Cerebellar nuclear complex (tissue), 1 donor: Measurements from ENCODE around the gene BPIFA1.

Source experiments
- DNase-seq, 2 experiments: peaks; one replicate each; lab custom pipeline; 2025; lab: John Stamatoyannopoulos, UW

Gene BPIFA1

DNA sequence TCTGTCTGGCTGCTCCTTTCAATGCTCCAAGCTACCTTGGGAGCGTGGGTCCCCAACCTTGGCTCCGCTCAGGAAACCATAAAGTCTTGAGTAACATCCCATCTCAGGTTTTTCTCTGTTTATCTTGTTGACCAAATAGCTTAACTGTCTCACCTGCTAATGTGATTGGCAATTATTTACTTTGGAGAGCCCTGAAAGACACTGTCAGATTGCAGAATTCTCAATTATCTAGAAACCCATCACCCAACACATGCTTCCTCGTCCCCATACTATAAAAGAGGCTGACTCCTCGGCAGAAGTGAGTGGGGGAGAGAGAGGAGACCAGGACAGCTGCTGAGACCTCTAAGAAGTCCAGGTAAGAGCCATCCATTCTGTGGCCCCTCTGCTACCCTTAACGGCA is at the start of gene BPIFA1:
TSS of gene BPIFA1 (plus strand) at position 301 of the 400 bp plus-strand sequence. CDS start 1,716 bp downstream, outside the sequence.
- DNase-seq = no peak

- DNase-seq = no peak
These were observed 48.3 kb upstream of the BPIFA1 start for GRCh38 chr20:33187491-33187890.

DNA sequence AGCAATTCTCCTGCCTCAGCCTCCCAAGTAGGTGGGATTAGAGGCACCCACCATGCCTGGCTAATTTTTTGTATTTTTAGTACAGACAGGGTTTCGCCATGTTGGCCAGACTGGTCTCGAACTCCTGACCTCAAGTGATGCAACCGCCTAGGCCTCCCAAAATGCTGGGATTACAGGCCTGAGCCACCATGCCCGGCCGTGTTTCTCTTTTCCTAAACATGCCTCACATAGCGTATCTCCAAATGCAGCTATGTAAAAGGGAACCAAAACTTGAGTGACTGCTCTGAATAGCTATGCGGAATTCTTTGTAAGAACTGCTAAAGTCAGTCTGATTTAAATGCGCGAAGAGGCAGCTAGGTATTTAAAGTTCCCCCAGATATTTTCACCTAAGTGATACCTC is 47.4 kb upstream of the BPIFA1 start:
- DNase-seq = no peak

- DNase-seq = no peak
These were observed 44.3 kb upstream of the BPIFA1 start for GRCh38 chr20:33191484-33191883.

GRCh38 chr20:33191955-33192354 is 43.8 kb upstream of the BPIFA1 start:
- no peak for DNase-seq

DNA sequence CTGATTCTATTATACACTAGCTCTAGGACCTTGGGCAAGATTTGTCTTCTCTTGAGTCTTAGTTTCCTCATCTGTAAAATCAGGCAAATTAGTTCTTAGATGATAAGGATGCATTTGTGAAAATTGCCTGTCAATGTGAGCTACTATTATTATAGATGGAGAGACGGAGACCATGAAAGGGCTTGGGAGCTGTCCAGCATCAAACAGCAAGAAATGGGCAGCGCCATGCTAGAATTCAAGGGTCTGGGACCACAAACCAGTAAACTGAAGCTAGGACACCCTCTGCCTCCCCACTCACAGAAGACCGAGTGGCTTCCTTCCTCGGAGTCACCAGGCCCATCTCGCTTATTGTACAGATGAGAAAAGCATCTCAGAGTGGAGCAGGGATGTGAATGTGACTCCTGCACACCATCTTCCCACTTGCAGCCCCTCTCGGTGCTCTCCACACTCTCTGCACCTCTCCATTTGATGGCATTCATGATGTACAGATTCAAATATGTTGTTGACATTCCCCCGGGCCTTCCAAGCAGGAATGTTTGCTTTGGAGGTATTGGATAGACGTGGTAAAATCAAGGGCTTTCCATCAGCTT is 42.8 kb upstream of the BPIFA1 start:
- no peak for DNase-seq

DNA sequence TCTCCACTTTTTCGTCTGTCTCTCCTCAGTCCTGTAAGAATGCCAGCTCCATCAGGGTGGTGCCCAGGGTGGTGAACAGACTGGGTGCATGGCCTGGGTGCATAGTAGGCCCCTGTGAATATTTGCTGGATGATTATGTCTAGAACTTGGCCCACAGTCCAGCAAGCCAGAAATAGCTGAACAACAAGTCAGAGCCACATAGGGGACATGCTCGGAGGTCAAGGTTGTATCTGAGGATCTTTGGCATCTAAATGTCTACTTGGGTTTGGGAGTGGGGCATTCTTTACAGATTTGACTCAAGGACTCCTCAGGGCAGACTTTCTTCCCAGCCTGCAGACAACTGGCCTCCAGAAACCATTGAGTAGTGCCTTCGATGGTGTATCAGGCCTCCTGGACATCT is 36.8 kb upstream of the BPIFA1 start:
- DNase-seq = no peak

DNA sequence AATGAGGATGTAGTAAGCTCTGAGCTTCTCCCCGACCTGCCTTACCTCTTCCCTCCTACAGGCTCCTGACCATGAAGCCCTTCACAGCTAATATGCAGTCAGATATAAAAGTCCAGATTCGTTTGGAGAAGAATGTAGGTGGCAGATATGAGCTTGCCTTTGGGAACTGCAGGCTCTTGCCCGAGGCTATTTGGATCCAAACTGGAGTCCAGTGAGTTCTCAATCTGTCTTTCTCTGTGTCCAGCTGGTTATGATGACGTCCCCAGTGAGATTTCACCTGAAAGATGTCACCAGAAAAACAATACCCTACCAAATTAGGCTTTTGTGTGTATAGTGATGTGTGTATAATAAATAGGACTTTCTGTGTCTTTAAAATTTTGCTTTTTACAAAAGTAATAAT is 33.3 kb upstream of the BPIFA1 start:
- DNase-seq = peak; percentile 8 to 76

DNA sequence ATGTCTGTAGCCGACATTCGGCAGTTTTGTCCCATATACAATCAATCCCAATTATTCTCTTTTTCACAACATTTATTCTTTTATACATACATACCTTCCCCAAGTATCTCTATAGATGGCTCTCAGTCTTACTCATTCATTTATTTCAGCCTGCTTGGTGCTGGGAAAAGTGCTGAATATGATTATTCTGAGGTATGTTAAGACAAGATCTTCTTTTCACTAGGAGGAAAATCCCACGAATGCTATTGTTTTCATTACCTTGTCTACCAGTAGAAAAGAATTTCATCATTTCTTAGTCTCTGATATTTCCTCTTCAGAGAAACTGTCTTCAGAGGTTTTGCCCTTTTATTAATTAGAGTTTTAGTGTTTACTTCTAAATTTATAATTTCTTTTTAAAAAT is 32.4 kb upstream of the BPIFA1 start:
- no peak for DNase-seq

DNA sequence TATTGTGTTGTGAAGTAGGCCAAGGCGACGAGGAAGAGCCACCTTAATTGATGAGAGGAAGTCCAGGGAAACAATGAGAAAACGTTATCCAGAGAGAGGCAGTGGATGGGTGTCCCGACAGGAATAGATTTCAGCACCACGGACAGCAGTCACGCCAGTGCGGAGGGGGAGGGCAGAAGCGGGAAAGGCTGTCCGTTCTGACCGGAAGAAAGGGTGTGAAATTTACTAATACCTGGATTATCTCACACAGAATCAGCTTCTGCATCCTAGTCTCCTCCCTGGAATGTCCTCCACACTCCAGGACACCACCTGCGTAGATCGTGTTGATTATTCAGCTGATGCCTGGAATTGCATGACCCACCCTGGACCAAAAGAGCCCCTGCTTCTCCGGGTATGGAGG is 26.0 kb upstream of the BPIFA1 start:
- DNase-seq = no peak

GRCh38 chr20:33210371-33210770 is 25.4 kb upstream of the BPIFA1 start:
- DNase-seq = no peak

- DNase-seq = peak; percentile 15 to 58
These were observed 23.9 kb upstream of the BPIFA1 start for GRCh38 chr20:33211817-33212424.

GRCh38 chr20:33217052-33217451 is 18.7 kb upstream of the BPIFA1 start, which contains the start of gene BPIFA3:
TSS of gene BPIFA3 (plus strand) at chr20:33217352. CDS start at chr20:33217537, 185 bp downstream.
- DNase-seq = no peak

DNA sequence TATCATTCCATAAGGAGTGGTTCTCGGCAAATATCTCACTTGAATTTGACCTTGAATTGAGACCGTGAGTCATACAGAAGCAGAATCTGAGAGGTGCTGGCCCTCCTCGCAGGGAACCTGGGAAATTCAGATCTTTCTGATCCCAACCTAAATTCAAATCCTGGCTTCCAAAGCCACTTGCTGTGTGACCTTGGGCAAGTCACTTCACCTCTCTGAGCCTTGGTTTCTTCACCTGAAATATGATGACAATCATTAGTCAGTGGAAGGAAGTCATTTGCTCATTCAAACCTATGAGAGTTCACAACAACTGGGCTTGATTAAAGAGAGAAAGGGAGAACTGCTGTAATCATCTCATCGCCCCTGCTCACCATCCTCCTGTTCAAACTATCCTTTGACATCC is 11.4 kb upstream of the BPIFA1 start:
- DNase-seq = no peak

DNA sequence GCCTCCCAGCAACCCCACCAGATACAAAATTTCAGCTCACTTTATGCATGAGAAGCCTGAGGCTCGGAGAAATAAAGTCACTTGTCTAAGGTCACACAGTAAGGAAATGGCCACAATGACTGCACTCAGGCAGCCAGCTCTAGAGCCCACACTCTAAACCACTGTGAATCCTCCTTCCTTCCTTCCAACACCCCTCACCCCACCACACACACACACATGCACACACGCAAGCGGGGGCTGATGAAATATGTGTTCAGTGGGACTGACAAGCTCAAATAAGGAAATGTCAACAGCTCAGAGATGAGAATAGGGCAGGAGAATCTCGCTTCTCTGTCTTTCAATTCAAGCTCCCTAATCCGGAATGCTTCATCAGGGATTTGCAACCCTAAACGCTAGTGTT is 6.0 kb upstream of the BPIFA1 start:
- DNase-seq = no peak

- DNase-seq = no peak
These were observed 4.6 kb upstream of the BPIFA1 start for GRCh38 chr20:33231237-33231636.

- DNase-seq = no peak
These were observed 3.2 kb upstream of the BPIFA1 start for GRCh38 chr20:33232486-33233072.

DNA sequence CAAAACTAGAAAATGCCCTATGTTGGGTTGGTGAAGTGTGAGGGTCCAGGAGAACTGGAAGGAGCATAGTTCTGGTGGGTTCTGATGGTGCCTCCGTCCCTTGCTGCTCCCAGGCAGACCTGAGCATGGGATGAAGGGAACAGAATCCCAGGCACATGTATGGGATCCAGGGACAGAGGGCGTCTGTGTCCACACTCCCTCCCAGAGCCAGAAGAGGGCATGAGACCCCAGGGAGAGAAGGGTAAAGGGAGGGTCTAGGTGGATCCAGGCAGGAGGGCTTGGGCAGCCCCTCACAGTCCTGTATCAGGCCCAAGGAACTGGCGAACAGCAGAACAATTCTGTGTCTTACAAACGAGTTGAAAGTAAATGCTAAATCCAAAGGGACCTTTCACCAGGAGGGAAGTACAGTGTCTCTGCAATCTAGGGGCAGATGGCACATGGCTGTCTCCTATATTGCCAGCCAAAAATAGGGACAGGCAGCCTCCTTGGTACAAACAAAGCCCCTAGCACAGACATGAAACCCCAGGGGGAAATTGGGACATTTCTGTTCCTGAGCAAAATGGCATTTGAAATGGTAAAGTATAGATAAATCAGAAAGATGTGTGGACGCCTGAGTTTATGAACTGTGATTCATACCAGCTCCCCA is 2.5 kb upstream of the BPIFA1 start:
- no peak for DNase-seq

- no peak for DNase-seq
These were observed 1.7 kb upstream of the BPIFA1 start for GRCh38 chr20:33234050-33234449.

DNA sequence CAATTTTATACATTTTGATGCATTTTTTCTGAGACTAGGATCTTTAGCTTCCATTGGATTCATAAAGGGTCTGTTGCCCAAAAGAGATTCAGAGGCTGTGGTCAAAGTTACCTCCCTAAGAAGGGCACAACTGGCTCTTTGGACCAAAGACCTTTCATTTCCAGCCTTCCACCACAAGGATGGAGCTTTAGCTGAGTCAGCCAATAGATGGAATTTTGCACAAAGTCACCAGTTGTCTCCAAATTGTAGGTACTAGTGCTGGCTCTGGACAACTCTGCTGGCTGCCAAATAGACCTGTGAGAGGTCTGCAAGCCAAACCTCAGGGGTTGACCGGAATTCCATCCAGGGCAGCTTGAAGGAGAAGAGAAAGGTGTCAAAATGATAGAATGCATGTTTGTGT is 555 bp downstream of the BPIFA1 start:
- no peak for DNase-seq

DNA sequence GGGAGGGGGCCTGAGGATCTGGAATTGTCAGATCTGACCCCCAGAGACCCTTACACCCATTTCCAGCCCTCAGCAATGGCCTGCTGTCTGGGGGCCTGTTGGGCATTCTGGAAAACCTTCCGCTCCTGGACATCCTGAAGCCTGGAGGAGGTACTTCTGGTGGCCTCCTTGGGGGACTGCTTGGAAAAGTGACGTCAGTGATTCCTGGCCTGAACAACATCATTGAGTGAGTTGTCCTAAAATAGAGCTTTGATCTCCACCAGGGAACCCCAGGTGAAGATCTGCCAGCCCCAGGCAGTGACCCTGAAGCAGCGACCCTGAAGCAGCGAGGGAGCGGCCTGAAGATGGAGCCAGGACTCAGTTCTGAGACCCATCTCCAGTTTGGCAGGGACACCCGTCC is 2.2 kb downstream of the BPIFA1 start:
- no peak for DNase-seq

DNA sequence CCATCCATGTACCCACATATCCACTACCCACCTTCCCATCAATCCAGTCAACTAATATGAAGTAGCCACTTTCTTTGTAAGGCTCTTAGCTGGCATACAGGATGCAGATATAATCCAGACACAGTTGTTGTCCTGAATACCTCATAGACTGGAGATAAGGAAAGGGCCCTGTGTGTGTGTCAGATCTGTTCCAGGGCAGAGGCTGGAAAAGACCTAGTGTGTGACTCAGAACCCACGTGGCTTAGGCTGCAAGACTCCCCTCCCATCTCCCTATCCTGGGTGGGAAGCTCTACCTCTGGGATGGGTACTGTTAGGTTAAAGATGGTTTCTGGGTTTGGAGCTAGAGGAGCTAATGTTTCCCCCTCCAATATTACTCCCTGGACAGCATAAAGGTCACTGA is 3.6 kb downstream of the BPIFA1 start:
- DNase-seq = no peak
